Measurements from ENCODE around the gene NPFFR2. TPM values are rescaled to one million over a fixed set of nuclear protein-coding genes. Genes with fewer than 3 reads are reported as not detected.

NPFFR2 gene
- total RNA-seq, 1 donor from 2014 or later: not detected

Other genes starting within 250 kb of the NPFFR2 start
- gene GC, start 247.9 kb upstream of the NPFFR2 start, total RNA-seq: not detected

All from temporal lobe (tissue), 1 donor.